GM21360 (cell line): ENCODE data around the gene UTS2B.
"Not testable (repeated sequence)": the region's sequence is repeated elsewhere in the genome, so short reads cannot be mapped to it uniquely, and the experiment has no call there.

ENCODE experiments used
- ATAC-seq: cut with Tn5 transposase; IDR thresholded peaks from one replicate; pipeline ENCODE4 v1.9.1; 2021; ENCODE audit warnings: mild to moderate bottlenecking, moderate library complexity; ENCODE audit not compliant: unreplicated experiment

Gene UTS2B

GRCh38 chr3:191290311-191291025 lies 39.9 kb downstream of the UTS2B start:
- peak; percentile 80 for ATAC-seq

- no peak for ATAC-seq
Observed at GRCh38 chr3:191283400-191283799, 46.9 kb downstream of the UTS2B start.

GRCh38 chr3:191282251-191283185 lies 47.8 kb downstream of the UTS2B start:
- ATAC-seq = no peak

- ATAC-seq = no peak
Observed at GRCh38 chr3:191280882-191281281, 49.4 kb downstream of the UTS2B start.

GRCh38 chr3:191280111-191280510 lies 50.2 kb downstream of the UTS2B start:
- ATAC-seq = no peak

GRCh38 chr3:191275751-191276150 lies 54.6 kb downstream of the UTS2B start:
- ATAC-seq = no peak

- not testable (repeated sequence) for ATAC-seq
Observed at GRCh38 chr3:191275244-191275643, 55.1 kb downstream of the UTS2B start.

GRCh38 chr3:191269289-191270085 lies 60.8 kb downstream of the UTS2B start:
- peak; percentile 65 for ATAC-seq

GRCh38 chr3:191268737-191269136 lies 61.6 kb downstream of the UTS2B start:
- no peak for ATAC-seq

- no peak for ATAC-seq
Observed at GRCh38 chr3:191263850-191264249, 66.5 kb downstream of the UTS2B start.

- ATAC-seq = peak; percentile 72
Observed at GRCh38 chr3:191263365-191263764, 67.0 kb downstream of the UTS2B start.

GRCh38 chr3:191262650-191263049 lies 67.7 kb downstream of the UTS2B start:
- ATAC-seq = no peak

GRCh38 chr3:191261304-191261638 lies 69.1 kb downstream of the UTS2B start:
- ATAC-seq = no peak

- no peak for ATAC-seq
Observed at GRCh38 chr3:191260431-191261303, 69.7 kb downstream of the UTS2B start.

- ATAC-seq = no peak
Observed at GRCh38 chr3:191259486-191259885, 70.8 kb downstream of the UTS2B start.

GRCh38 chr3:191257286-191257685 lies 73.0 kb downstream of the UTS2B start:
- ATAC-seq = no peak

GRCh38 chr3:191256405-191256804 lies 73.9 kb downstream of the UTS2B start:
- no peak for ATAC-seq

- ATAC-seq = no peak
Observed at GRCh38 chr3:191255156-191255555, 75.2 kb downstream of the UTS2B start.

- ATAC-seq = no peak
Observed at GRCh38 chr3:191254098-191254873, 76.0 kb downstream of the UTS2B start.
